Measurements from ENCODE around the gene NAA38. TPM values are rescaled to one million over a fixed set of nuclear protein-coding genes. Genes with fewer than 3 reads are reported as not detected.
A peak's percentile ranks its signal among the peaks of the same experiment; 100 is the strongest.
"Not testable (repeated sequence)": the region's sequence is repeated elsewhere in the genome, so short reads cannot be mapped to it uniquely, and the experiment has no call there.

NAA38 gene
- total RNA-seq, 1 donor from 2014 or later, result 64.7 TPM

- no peak for DNase-seq
Observed at GRCh38 chr17:7823581-7824001, 33.8 kb downstream of the NAA38 start.

- no peak for DNase-seq
Observed at GRCh38 chr17:7822126-7822525, 35.2 kb downstream of the NAA38 start.

- no peak for DNase-seq
Observed at GRCh38 chr17:7820231-7820630, 37.1 kb downstream of the NAA38 start.

- DNase-seq, result no peak
Observed at GRCh38 chr17:7818746-7819645, 38.4 kb downstream of the NAA38 start.

- DNase-seq, result no peak
Observed at GRCh38 chr17:7818026-7818425, 39.3 kb downstream of the NAA38 start.

GRCh38 chr17:7817643-7817964 lies 39.8 kb downstream of the NAA38 start:
- no peak for DNase-seq

GRCh38 chr17:7816926-7817642 lies 40.3 kb downstream of the NAA38 start:
- DNase-seq, result no peak

- DNase-seq, result no peak
Observed at GRCh38 chr17:7814969-7815368, 42.4 kb downstream of the NAA38 start.

GRCh38 chr17:7811251-7811650 lies 46.1 kb downstream of the NAA38 start:
- DNase-seq, result no peak

GRCh38 chr17:7809791-7810343 lies 47.5 kb downstream of the NAA38 start:
- not testable (repeated sequence) for DNase-seq

GRCh38 chr17:7809086-7809790 lies 48.1 kb downstream of the NAA38 start:
- DNase-seq, result no peak

GRCh38 chr17:7807206-7807605 lies 50.2 kb downstream of the NAA38 start:
- DNase-seq, result no peak

Small RNAs within 50 kb of the gene (small RNA-seq; reads per million reads assigned to genes)
- 1.5 reads per million, percentile 88 among the genes with 10 or more reads in this experiment for gene SCARNA21 (ENCODE audit: low replicate concordance)

Other genes with a start within 250 kb of the NAA38 start
- 47.8 TPM for gene FXR2, start 242.7 kb downstream of the NAA38 start, total RNA-seq
- 33.2 TPM for gene SAT2, start 229.7 kb downstream of the NAA38 start, total RNA-seq
- gene SHBG, start 227.4 kb downstream of the NAA38 start, total RNA-seq, result not detected
- 0.92 TPM for gene ATP1B2, start 206.6 kb downstream of the NAA38 start, total RNA-seq
- gene TP53, start 170.1 kb downstream of the NAA38 start, total RNA-seq, result 23.6 TPM
- gene WRAP53, start 169.1 kb downstream of the NAA38 start, total RNA-seq, result 5.2 TPM
- gene EFNB3, start 152.4 kb downstream of the NAA38 start, total RNA-seq, result 2.3 TPM
- gene DNAH2, start 139.8 kb downstream of the NAA38 start, total RNA-seq, result 0.31 TPM
- 8.4 TPM for gene KDM6B, start 23.3 kb downstream of the NAA38 start, total RNA-seq
- 4.5 TPM for gene TMEM88, start 2.5 kb downstream of the NAA38 start, total RNA-seq
- gene CYB5D1, start 444 bp upstream of the NAA38 start, total RNA-seq, result 12.8 TPM
- 78.9 TPM for gene CHD3, start 31.2 kb upstream of the NAA38 start, total RNA-seq
- 12.5 TPM for gene RNF227, start 58.7 kb upstream of the NAA38 start, total RNA-seq
- gene KCNAB3, start 72.3 kb upstream of the NAA38 start, total RNA-seq, result 0.82 TPM
- 21.7 TPM for gene TRAPPC1, start 74.4 kb upstream of the NAA38 start, total RNA-seq
- gene CNTROB, start 74.6 kb upstream of the NAA38 start, total RNA-seq, result 18.2 TPM
- gene GUCY2D, start 145.1 kb upstream of the NAA38 start, total RNA-seq, result not detected
- gene ALOX15B, start 181.5 kb upstream of the NAA38 start, total RNA-seq, result 2.2 TPM
- gene ALOX12B, start 230.2 kb upstream of the NAA38 start, total RNA-seq, result 0.72 TPM

Measured in tongue (tissue), 3 donors.